ENCODE data around the gene DBI. TPM values are rescaled to one million over a fixed set of nuclear protein-coding genes. Genes with fewer than 3 reads are reported as not detected.

DBI gene
- total RNA-seq, 2 donors from 2014 or later = 145 to 324 TPM

DNA sequence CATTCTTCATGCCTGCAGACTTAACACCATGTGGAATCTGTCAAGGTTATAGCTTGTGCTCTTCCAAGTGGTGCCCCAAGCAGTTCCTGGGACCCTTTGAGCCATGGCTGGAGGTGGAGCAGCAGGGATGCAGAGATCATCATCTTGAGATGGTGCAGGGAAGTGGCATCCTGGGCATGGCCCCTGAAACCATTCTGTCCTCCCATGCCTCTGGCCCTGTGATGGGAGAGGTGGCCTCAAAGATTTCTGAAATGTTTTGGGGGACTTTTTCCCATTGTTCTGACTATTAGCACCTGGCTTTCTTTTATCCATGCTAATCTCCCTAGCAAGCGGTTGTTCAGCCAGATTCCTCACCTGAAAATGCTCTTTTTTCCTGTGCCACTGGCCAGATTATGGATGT, 54.5 kb downstream of the DBI start:
- Histone ChIP-seq H3K4me1 (replicated peaks) (no peaks in the 10 kb centered on the region), H3K4me3 (no peak overlapping the region), H3K36me3 (no peaks in the 10 kb centered on the region), H3K27ac (no peak overlapping the region), H3K27me3 (replicated peaks; ENCODE audit: insufficient read depth) (no peaks in the 10 kb centered on the region), H3K9me3 (no peaks in the 10 kb centered on the region)
- no peak for DNase-seq (ENCODE audit: low spot score)
- intact Hi-C loops (cut with DNase I) = no loop called here
- no peak for TF ChIP-seq POLR2A (IDR thresholded peaks at IDR 0.05)
- TF ChIP-seq POLR2AphosphoS5 (IDR thresholded peaks at IDR 0.05) = no peak
- TF ChIP-seq, protein P1, sequence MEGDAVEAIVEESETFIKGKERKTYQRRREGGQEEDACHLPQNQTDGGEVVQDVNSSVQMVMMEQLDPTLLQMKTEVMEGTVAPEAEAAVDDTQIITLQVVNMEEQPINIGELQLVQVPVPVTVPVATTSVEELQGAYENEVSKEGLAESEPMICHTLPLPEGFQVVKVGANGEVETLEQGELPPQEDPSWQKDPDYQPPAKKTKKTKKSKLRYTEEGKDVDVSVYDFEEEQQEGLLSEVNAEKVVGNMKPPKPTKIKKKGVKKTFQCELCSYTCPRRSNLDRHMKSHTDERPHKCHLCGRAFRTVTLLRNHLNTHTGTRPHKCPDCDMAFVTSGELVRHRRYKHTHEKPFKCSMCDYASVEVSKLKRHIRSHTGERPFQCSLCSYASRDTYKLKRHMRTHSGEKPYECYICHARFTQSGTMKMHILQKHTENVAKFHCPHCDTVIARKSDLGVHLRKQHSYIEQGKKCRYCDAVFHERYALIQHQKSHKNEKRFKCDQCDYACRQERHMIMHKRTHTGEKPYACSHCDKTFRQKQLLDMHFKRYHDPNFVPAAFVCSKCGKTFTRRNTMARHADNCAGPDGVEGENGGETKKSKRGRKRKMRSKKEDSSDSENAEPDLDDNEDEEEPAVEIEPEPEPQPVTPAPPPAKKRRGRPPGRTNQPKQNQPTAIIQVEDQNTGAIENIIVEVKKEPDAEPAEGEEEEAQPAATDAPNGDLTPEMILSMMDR (IDR thresholded peaks at IDR 0.05) = no peak
- 96% methylated on average over 1 of the region's 1 CpG for WGBS

DNA sequence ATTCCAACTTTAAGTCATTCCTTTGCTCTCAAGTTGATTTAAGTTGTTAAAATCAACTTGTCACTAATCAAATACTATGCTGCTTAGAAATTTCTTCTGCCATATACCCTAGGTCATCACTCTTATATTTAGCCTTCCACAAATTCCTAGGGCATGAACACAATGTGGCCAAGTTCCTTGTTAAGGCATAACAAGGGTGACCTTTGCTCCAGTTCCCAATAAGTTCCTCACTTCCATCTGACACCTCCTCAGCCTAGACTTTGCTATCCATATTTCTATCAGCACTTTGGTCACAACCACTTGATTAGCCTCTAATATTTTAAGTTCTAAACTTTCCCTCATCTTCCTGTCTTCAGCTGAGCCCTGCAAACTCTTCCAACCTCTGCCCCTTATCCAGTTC, 55.0 kb downstream of the DBI start:
- intact Hi-C loops (cut with DNase I) = no loop called here
- H3K36me3 ChIP-seq = no peaks in the 10 kb centered on the region
- no peak overlapping the region for H3K4me3 ChIP-seq
- no peaks in the 10 kb centered on the region for H3K4me1 ChIP-seq (replicated peaks)
- no peaks in the 10 kb centered on the region for H3K27me3 ChIP-seq (replicated peaks; ENCODE audit: insufficient read depth)
- DNase-seq (ENCODE audit: low spot score) = no peak
- H3K9me3 ChIP-seq = no peaks in the 10 kb centered on the region
- no peak overlapping the region for H3K27ac ChIP-seq
- TF ChIP-seq, protein P1 (IDR thresholded peaks at IDR 0.05) = no peak
- TF ChIP-seq POLR2A (IDR thresholded peaks at IDR 0.05) (no peak), POLR2AphosphoS5 (IDR thresholded peaks at IDR 0.05) (no peak)

Other genes starting within 250 kb of the DBI start
- 1 to 10 TPM in 1 of 2 donors, under 1 TPM in 1; 0.23 to 1.4 TPM for gene C1QL2, start 208.2 kb upstream of the DBI start, total RNA-seq
- gene STEAP3, start 143.1 kb upstream of the DBI start, total RNA-seq = 10 to 100 TPM; 15.3 to 25.1 TPM
- gene C2orf76, start 143 bp upstream of the DBI start, total RNA-seq = 10 to 100 TPM; 15.8 to 16.2 TPM
- 1 to 10 TPM; 1.7 to 6.8 TPM for gene TMEM37, start 64.9 kb downstream of the DBI start, total RNA-seq
- gene SCTR, start 157.5 kb downstream of the DBI start, total RNA-seq = not detected
- 10 to 100 TPM in 1 of 2 donors, not detected in 1; 18.3 TPM for gene CFAP221, start 177.5 kb downstream of the DBI start, total RNA-seq

All from prostate gland (tissue), 2 donors.